Activated CD4-positive, CD25-positive, alpha-beta regulatory T cell treated with anti-CD3 and anti-CD28 coated beads, Interleukin-2, amount 50 U/mL, for 72 hours (primary cell): Measurements from ENCODE around the gene C1QTNF8.
A peak's percentile ranks its signal among the peaks of the same experiment; 100 is the strongest.

ENCODE experiments used
- DNase-seq: peaks from one replicate; pipeline ENCODE4 v3.0.0; 2021

C1QTNF8 gene

GRCh38 chr16:1107731-1108130 is 11.7 kb upstream of the C1QTNF8 start:
- no peak for DNase-seq

- DNase-seq, result no peak
Observed at GRCh38 chr16:1107141-1107540, 11.1 kb upstream of the C1QTNF8 start.

GRCh38 chr16:1106659-1107058 is 10.6 kb upstream of the C1QTNF8 start:
- no peak for DNase-seq

- peak; percentile 47 for DNase-seq
Observed at GRCh38 chr16:1105888-1106620, 10.0 kb upstream of the C1QTNF8 start.

GRCh38 chr16:1103636-1103980 is 7.6 kb upstream of the C1QTNF8 start:
- DNase-seq, result no peak

GRCh38 chr16:1102921-1103635 is 7.0 kb upstream of the C1QTNF8 start:
- peak; percentile 85 for DNase-seq

- DNase-seq, result no peak
Observed at GRCh38 chr16:1102333-1102700, 6.3 kb upstream of the C1QTNF8 start.

- DNase-seq, result no peak
Observed at GRCh38 chr16:1101573-1102332, 5.7 kb upstream of the C1QTNF8 start.

- DNase-seq, result no peak
Observed at GRCh38 chr16:1101133-1101532, 5.1 kb upstream of the C1QTNF8 start.

GRCh38 chr16:1100084-1100800 is 4.2 kb upstream of the C1QTNF8 start:
- no peak for DNase-seq

- no peak for DNase-seq
Observed at GRCh38 chr16:1099189-1100083, 3.4 kb upstream of the C1QTNF8 start.

GRCh38 chr16:1098266-1098991 is 2.4 kb upstream of the C1QTNF8 start:
- no peak for DNase-seq

- no peak for DNase-seq
Observed at GRCh38 chr16:1097800-1098199, 1.8 kb upstream of the C1QTNF8 start.

- no peak for DNase-seq
Observed at GRCh38 chr16:1097156-1097555, 1.1 kb upstream of the C1QTNF8 start.

GRCh38 chr16:1095450-1096168 is 435 bp downstream of the C1QTNF8 start:
- no peak for DNase-seq

GRCh38 chr16:1094601-1095449 is 1.2 kb downstream of the C1QTNF8 start:
- no peak for DNase-seq

GRCh38 chr16:1094124-1094479 is 1.9 kb downstream of the C1QTNF8 start:
- DNase-seq, result no peak

- DNase-seq, result no peak
Observed at GRCh38 chr16:1093284-1094123, 2.5 kb downstream of the C1QTNF8 start.
